OCI-LY3 (cell line): Measurements from ENCODE around the gene CIZ1.

Source experiments
- H2AFZ ChIP-seq: fragments of 200-600, 300-600 bp; shearing (Covaris generic); 2 replicates; pipeline ENCODE4 v1.6.0; 2014; ENCODE audit warnings: antibody characterized with exemption, low read depth, low read length
- H3K27ac ChIP-seq: fragments of 200-600, 300-600 bp; sonication (generic); 2 replicates; pipeline ENCODE4 v1.5.1; 2014; ENCODE audit warnings: mild to moderate bottlenecking, low read length, moderate library complexity, mixed read lengths
- H3K27me3 ChIP-seq: fragments of 200-600, 300-600 bp; sonication (generic); 2 replicates; pipeline ENCODE4 v1.6.1; 2014; ENCODE audit warnings: low read depth, low read length, mixed read lengths
- H3K36me3 ChIP-seq: fragments of 200-600, 300-600 bp; sonication (generic); replicated peaks from 2 replicates; pipeline ENCODE3; 2014; ENCODE audit warnings: low read depth, low read length, mixed read lengths
- H3K4me1 ChIP-seq: fragments of 300-600, 200-600 bp; sonication (generic); 2 replicates; pipeline ENCODE4 v1.6.1; 2014; ENCODE audit warnings: low read length, mixed read lengths
- H3K4me2 ChIP-seq: fragments of 200-600, 300-600 bp; sonication (generic); 2 replicates; pipeline ENCODE4 v1.6.1; 2014; ENCODE audit warnings: low read length, mixed read lengths
- H3K4me3 ChIP-seq: fragments of 300-600, 200-600 bp; sonication (generic); 2 replicates; pipeline ENCODE4 v1.5.1; 2014; ENCODE audit warnings: antibody characterized with exemption, mild to moderate bottlenecking, low read length, moderate library complexity
- H3K79me2 ChIP-seq: fragments of 300-600, 200-600 bp; shearing (Covaris generic); 2 replicates; pipeline ENCODE4 v1.6.1; 2014; ENCODE audit warnings: mild to moderate bottlenecking, low read length, mixed read lengths
- H3K9ac ChIP-seq: fragments of 300-600, 200-600 bp; shearing (Covaris generic); 2 replicates; pipeline ENCODE4 v1.6.0; 2014; ENCODE audit warnings: mild to moderate bottlenecking, low read length, moderate library complexity
- H3K9me3 ChIP-seq: fragments of 200-600, 300-600 bp; shearing (Covaris generic); 2 replicates; pipeline ENCODE4 v1.6.1; 2014; ENCODE audit warnings: low read length, mixed read lengths; ENCODE audit not compliant: insufficient read depth
- H4K20me1 ChIP-seq: fragments of 200-600, 300-600 bp; sonication (generic); 2 replicates; pipeline ENCODE4 v1.6.1; 2016; ENCODE audit warnings: low read length, mixed read lengths; ENCODE audit not compliant: insufficient read depth
- EZH2phosphoT487 ChIP-seq: fragments of 200-600 bp; shearing (Covaris generic); IDR thresholded peaks from 2 replicates; pipeline ENCODE4 v1.6.1; 2018; ENCODE audit warnings: antibody characterized with exemption, mixed run types, low read depth
- TF ChIP-seq, protein P1 (sequence below): fragments of 200-600, 300-600 bp; sonication (generic); IDR thresholded peaks from 2 replicates; pipeline ENCODE4 v1.5.1; 2014; ENCODE audit warnings: antibody characterized with exemption, low read length, low read depth

Gene CIZ1

DNA sequence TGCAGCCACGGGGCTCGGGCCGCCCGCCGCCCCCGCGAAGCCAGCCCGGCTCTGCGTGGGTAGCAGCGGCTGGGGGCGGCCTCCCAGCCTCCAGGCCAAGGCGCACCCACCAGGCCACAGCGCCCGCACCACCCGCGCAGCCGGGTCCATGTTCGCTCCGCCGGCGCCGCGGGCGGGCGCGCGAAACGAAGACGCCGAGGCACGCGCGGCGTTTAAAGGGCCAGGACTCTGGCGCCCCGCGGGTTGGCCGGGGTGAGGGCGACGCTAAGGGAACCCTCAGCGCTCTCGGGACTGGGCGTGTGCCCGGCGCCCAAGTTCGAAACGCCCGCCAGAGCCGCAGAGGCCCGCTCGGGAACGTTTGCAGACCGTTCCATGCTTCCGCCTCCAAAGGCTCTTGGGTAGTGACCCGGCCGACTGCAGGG is 63.8 kb downstream of the CIZ1 start, which contains the start of gene PTGES2:
TSS of gene PTGES2 (minus strand) at position 162 of the 422 bp plus-strand sequence. CDS start at position 150, 12 bp downstream.
- Histone ChIP-seq H3K9ac (peak within 1 kb of the TSS; percentile 94), H3K27me3 (0 out of 2 replicates have a peak, but pooled peaks cover 10% of the 10 kb centered on the region), H4K20me1 (peaks cover 6% of the 10 kb centered on the region; the same call in 1 of the 2 replicates), H3K4me3 (peak within 1 kb of the TSS; percentile 87), H3K36me3 (peaks cover 12% of the 10 kb centered on the region), H3K79me2 (peaks cover 37% of the 10 kb centered on the region), H2AFZ (peak within 1 kb of the TSS; percentile 88), H3K4me2 (peak within 1 kb of the TSS; percentile 98), H3K4me1 (peaks cover 22% of the 10 kb centered on the region), H3K27ac (peak within 1 kb of the TSS; percentile 88), H3K9me3 (no peaks in the 10 kb centered on the region)
- TF ChIP-seq EZH2phosphoT487 = no peak

DNA sequence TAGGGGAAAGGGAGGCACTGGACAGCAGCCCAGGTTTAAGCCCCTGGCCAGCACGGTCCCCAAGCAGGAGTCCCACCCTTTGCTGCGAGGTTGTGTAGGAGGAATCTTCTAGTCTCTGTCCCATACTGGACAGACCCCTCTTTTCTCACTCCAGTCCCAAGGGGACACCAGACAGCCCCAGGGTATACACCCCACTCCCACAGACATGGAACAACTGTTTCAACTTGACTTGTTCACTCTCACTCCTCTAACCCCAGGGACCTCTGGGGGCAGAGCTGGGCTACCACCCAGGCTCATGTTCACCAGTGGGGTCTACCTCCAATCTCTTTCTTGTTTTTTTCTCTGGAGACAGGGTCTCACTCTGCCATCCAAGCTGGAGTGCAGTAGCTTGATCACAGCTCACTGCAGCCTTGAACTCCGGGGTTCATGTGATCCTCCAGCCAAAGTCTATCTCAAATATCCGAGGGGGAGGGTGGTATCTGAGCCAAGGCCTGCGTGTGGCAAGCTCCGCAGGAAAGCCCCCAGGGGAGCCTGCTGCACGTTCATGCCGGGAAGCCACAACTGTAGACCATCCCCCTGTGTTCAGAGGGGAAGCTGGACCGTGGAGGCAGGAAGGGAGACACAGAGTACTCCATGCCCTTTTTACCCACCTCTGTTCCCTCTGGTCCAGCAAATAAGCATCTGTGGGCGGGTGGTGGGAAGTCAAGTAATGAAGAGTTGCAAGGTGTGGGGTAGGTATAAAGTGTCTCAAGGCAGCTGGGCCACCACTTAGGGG is 65.6 kb downstream of the CIZ1 start:
- Histone ChIP-seq H3K36me3 (peaks cover 15% of the 10 kb centered on the region), H3K9me3 (no peaks in the 10 kb centered on the region), H3K4me1 (peaks cover 22% of the 10 kb centered on the region), H3K4me3 (peak overlapping the region; percentile 87), H4K20me1 (peaks cover 6% of the 10 kb centered on the region; the same call in 1 of the 2 replicates), H3K79me2 (peaks cover 37% of the 10 kb centered on the region), H3K27ac (peak overlapping the region; percentile 88), H3K9ac (peak overlapping the region; percentile 94), H3K4me2 (peak overlapping the region; percentile 98), H2AFZ (no peak overlapping the region), H3K27me3 (no peaks in the 10 kb centered on the region)
- TF ChIP-seq, protein P1, sequence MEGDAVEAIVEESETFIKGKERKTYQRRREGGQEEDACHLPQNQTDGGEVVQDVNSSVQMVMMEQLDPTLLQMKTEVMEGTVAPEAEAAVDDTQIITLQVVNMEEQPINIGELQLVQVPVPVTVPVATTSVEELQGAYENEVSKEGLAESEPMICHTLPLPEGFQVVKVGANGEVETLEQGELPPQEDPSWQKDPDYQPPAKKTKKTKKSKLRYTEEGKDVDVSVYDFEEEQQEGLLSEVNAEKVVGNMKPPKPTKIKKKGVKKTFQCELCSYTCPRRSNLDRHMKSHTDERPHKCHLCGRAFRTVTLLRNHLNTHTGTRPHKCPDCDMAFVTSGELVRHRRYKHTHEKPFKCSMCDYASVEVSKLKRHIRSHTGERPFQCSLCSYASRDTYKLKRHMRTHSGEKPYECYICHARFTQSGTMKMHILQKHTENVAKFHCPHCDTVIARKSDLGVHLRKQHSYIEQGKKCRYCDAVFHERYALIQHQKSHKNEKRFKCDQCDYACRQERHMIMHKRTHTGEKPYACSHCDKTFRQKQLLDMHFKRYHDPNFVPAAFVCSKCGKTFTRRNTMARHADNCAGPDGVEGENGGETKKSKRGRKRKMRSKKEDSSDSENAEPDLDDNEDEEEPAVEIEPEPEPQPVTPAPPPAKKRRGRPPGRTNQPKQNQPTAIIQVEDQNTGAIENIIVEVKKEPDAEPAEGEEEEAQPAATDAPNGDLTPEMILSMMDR = no peak
- TF ChIP-seq EZH2phosphoT487 = no peak

DNA sequence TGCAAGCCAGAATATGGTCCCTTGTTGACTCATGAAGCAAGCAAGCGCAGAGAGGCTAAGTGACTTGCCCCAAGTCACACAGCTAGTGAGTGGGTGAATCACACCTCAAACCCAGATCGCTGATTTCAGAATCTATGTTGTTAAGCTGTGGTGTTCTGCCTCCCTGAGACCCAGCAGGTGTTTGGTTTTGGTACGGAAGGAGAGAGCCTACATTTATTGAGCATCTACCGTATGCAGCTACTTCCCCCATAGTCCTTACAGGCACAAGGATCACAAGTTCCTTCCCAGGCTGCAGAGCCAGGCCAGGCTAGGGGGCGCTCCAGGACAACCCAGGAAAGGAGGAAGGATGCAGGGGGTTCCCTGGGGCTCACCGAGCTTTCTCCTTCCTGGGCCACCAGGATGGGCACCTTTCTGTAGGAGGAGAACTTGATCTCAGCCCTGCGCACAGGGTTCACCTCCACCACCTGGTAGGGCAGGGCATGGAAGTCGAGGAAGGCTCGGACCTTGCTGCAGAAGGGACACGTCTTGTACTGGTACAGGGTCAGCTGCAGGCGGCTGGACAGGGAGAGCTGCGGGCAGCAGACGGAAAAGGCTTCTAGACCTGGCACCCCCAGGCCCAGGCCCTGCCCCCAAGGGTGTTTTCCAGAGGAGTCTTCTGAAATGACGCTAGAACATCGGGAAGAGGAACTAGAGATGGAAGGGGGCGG is 66.3 kb downstream of the CIZ1 start:
- Histone ChIP-seq H3K27me3 (no peaks in the 10 kb centered on the region), H3K9ac (peak overlapping the region; percentile 94), H3K27ac (peak overlapping the region; percentile 88), H2AFZ (no peak overlapping the region), H4K20me1 (peaks cover 6% of the 10 kb centered on the region; the same call in 1 of the 2 replicates), H3K4me2 (peak overlapping the region; percentile 98), H3K4me1 (peaks cover 22% of the 10 kb centered on the region), H3K79me2 (peaks cover 37% of the 10 kb centered on the region), H3K9me3 (no peaks in the 10 kb centered on the region), H3K36me3 (peaks cover 20% of the 10 kb centered on the region), H3K4me3 (peak overlapping the region; percentile 87)
- TF ChIP-seq EZH2phosphoT487 = no peak
- TF ChIP-seq, protein P1 = peak; percentile 81

DNA sequence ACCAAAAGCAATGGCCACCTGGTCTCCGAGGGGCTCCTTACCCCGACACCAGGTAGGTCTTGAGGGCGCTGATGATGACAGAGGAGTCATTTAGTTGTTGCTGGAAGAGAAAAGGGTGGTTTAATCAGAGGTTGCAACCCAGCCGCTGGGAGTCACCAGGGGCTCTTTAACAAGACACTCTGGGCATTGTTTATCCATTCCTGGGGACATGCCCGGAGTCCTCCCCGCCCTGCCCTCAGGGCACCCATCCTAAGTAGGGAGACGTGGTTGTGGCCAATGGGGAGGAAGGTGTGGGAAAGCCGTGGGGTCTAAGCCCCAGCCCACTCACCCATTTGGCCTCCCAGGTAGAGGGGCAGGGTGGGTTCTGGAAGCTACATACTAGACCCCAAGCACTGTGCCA is 66.9 kb downstream of the CIZ1 start:
- Histone ChIP-seq H3K27me3 (no peaks in the 10 kb centered on the region), H3K4me3 (no peak overlapping the region), H3K27ac (peak overlapping the region; percentile 88), H3K9me3 (no peaks in the 10 kb centered on the region), H3K4me2 (peak overlapping the region; percentile 98), H4K20me1 (peaks cover 6% of the 10 kb centered on the region; the same call in 1 of the 2 replicates), H3K4me1 (peaks cover 22% of the 10 kb centered on the region), H3K79me2 (peaks cover 37% of the 10 kb centered on the region), H3K9ac (no peak overlapping the region), H2AFZ (no peak overlapping the region), H3K36me3 (peaks cover 21% of the 10 kb centered on the region)
- TF ChIP-seq EZH2phosphoT487 = no peak
- TF ChIP-seq, protein P1 = no peak
